H1 (cell line): ENCODE data around the gene USP37. TPM values are rescaled to one million over a fixed set of nuclear protein-coding genes. Genes with fewer than 3 reads are reported as not detected.

ENCODE experiments used
- CTCF ChIA-PET: fragments of 300-600 bp; sonication (Branson Sonifier 250); formaldehyde crosslinking; loops from one replicate; lab custom pipeline; 2021; ENCODE audit not compliant: partially characterized antibody; lab: Charles Lee
- POLR2A ChIA-PET: fragments of 300-600 bp; sonication (Branson Sonifier 250); formaldehyde crosslinking; loops from one replicate; lab custom pipeline; 2021; ENCODE audit warnings: inconsistent platforms; ENCODE audit not compliant: partially characterized antibody; lab: Charles Lee
- DNase-seq, 2 experiments: peaks; one replicate each; pipeline versions ENCODE4 v3.0.0 to v3.0.0-alpha.2; 2010 to 2022; ENCODE audit warnings: low spot score in 2 of 2, low read depth in 1 of 2, mixed read lengths in 1 of 2
- FAIRE-seq: peaks from 2 replicates; lab custom pipeline; 2011; peaks lifted over from hg19 to GRCh38; lab: Jason Lieb, UNC
- H2AFZ ChIP-seq: 2 replicates; pipeline ENCODE4 v1.8.1; 2012; ENCODE audit warnings: low read length, inconsistent platforms
- H2AK5ac ChIP-seq: 2 replicates; pipeline ENCODE4 v1.6.1; 2013; ENCODE audit warnings: low read depth, low read length
- H2BK120ac ChIP-seq: replicated peaks from 2 replicates; pipeline ENCODE3; 2013; ENCODE audit warnings: low read depth, low read length, inconsistent platforms
- H2BK12ac ChIP-seq: 2 replicates; pipeline ENCODE4 v1.6.1; 2013; ENCODE audit warnings: low read depth, low read length
- H2BK15ac ChIP-seq: 2 replicates; pipeline ENCODE4 v1.6.1; 2013; ENCODE audit warnings: low read length
- H2BK20ac ChIP-seq: 2 replicates; pipeline ENCODE4 v1.6.1; 2013; ENCODE audit warnings: low read length
- H2BK5ac ChIP-seq: 2 replicates; pipeline ENCODE4 v1.6.1; 2013; ENCODE audit warnings: low read depth, low read length
- H3K14ac ChIP-seq: 2 replicates; pipeline ENCODE4 v1.6.1; 2013; ENCODE audit warnings: inconsistent platforms; ENCODE audit not compliant: insufficient read length
- H3K18ac ChIP-seq: 2 replicates; pipeline ENCODE4 v1.6.1; 2013; ENCODE audit warnings: low read length; ENCODE audit errors: extremely low read depth
- H3K23ac ChIP-seq: 2 replicates; pipeline ENCODE4 v1.6.1; 2013; ENCODE audit warnings: inconsistent platforms; ENCODE audit not compliant: insufficient read length
- H3K23me2 ChIP-seq: 2 replicates; pipeline ENCODE4 v1.6.1; 2013; ENCODE audit warnings: low read depth, low read length
- H3K27ac ChIP-seq: 2 replicates; pipeline ENCODE4 v1.6.1; 2011; ENCODE audit warnings: low read depth, low read length, inconsistent platforms
- H3K27me3 ChIP-seq, 4 experiments: replicated peaks in 1 of 4; 1 replicate in 1 of 4; 2 replicates in 3 of 4; pipeline versions ENCODE4 v1.6.1 to v1.8.1; 2011 to 2013; ENCODE audit warnings: low read length in 3 of 4, mild to moderate bottlenecking in 3 of 4, inconsistent platforms in 2 of 4, mixed read lengths in 2 of 4, moderate library complexity in 1 of 4; ENCODE audit not compliant: control insufficient read depth in 3 of 4, insufficient read depth in 3 of 4; ENCODE audit errors: extremely low read depth in 1 of 4
- H3K36me3 ChIP-seq, 4 experiments: 2 replicates each; pipeline versions ENCODE4 v1.6.1 to v1.8.1; 2011 to 2013; ENCODE audit warnings: mild to moderate bottlenecking in 4 of 4, low read length in 3 of 4, moderate library complexity in 2 of 4, control low read depth in 1 of 4, inconsistent platforms in 1 of 4; ENCODE audit not compliant: insufficient read depth in 4 of 4, control insufficient read depth in 2 of 4
- H3K4ac ChIP-seq: replicated peaks from 2 replicates; pipeline ENCODE3; 2013; ENCODE audit warnings: low read length, low read depth, mixed read lengths, inconsistent platforms; ENCODE audit not compliant: insufficient read length
- H3K4me1 ChIP-seq, 4 experiments: replicated peaks in 1 of 4; 1 replicate in 1 of 4; 2 replicates in 3 of 4; pipeline versions ENCODE4 v1.6.1 to v1.8.1; 2011 to 2013; ENCODE audit warnings: low read length in 3 of 4, inconsistent platforms in 2 of 4, mixed read lengths in 1 of 4; ENCODE audit not compliant: insufficient read depth in 4 of 4, control insufficient read depth in 3 of 4
- H3K4me2 ChIP-seq, 2 experiments: 2 replicates each; pipeline versions ENCODE4 v1.6.1 to v1.8.1; 2011 to 2013; ENCODE audit warnings: low read depth in 2 of 2, low read length in 2 of 2, control low read depth in 1 of 2, inconsistent platforms in 1 of 2, mild to moderate bottlenecking in 1 of 2; ENCODE audit not compliant: insufficient read depth in 1 of 2
- H3K4me3 ChIP-seq, 4 experiments: fragments of 200-600, 300-600 bp in 1 of 4; sonication (generic), shearing (Covaris generic), sonication (Bioruptor Twin) in 1 of 4; 2 replicates each; pipeline versions ENCODE4 v1.5.1 to v1.8.1; 2011 to 2016; ENCODE audit warnings: low read length in 4 of 4, low read depth in 3 of 4, control low read depth in 2 of 4, inconsistent platforms in 2 of 4, mild to moderate bottlenecking in 2 of 4, mixed read lengths in 1 of 4, moderate library complexity in 1 of 4; ENCODE audit not compliant: insufficient read depth in 2 of 4; ENCODE audit errors: extremely low read depth in 1 of 4
- H3K56ac ChIP-seq: replicated peaks from 2 replicates; pipeline ENCODE3; 2013; ENCODE audit warnings: low read depth, mild to moderate bottlenecking, mixed read lengths, low read length, inconsistent platforms; ENCODE audit not compliant: insufficient read length
- H3K79me1 ChIP-seq: 2 replicates; pipeline ENCODE4 v1.6.1; 2013; ENCODE audit warnings: low read depth, low read length, control low read depth
- H3K79me2 ChIP-seq, 2 experiments: 2 replicates each; pipeline versions ENCODE4 v1.6.1 to v1.8.1; 2012 to 2013; ENCODE audit warnings: low read length in 2 of 2, mild to moderate bottlenecking in 2 of 2, inconsistent platforms in 1 of 2; ENCODE audit not compliant: insufficient read depth in 2 of 2, control insufficient read depth in 1 of 2
- H3K9ac ChIP-seq, 4 experiments: replicated peaks in 1 of 4; 1 replicate in 1 of 4; 2 replicates in 3 of 4; pipeline versions ENCODE4 v1.6.1 to v1.8.1; 2011 to 2013; ENCODE audit warnings: low read depth in 3 of 4, low read length in 3 of 4, control low read depth in 2 of 4, mild to moderate bottlenecking in 2 of 4, moderate library complexity in 2 of 4, inconsistent platforms in 1 of 4; ENCODE audit errors: extremely low read depth in 1 of 4
- H3K9me3 ChIP-seq, 2 experiments: 2 replicates each; pipeline versions ENCODE4 v1.6.1 to v1.8.1; 2012 to 2013; ENCODE audit warnings: mild to moderate bottlenecking in 2 of 2, moderate library complexity in 2 of 2, control low read depth in 1 of 2, inconsistent platforms in 1 of 2, low read depth in 1 of 2, low read length in 1 of 2, mixed read lengths in 1 of 2; ENCODE audit not compliant: insufficient read depth in 2 of 2
- H4K20me1 ChIP-seq, 2 experiments: replicated peaks in 1 of 2; 2 replicates each; pipeline versions ENCODE3 to v1.8.1; 2011 to 2013; ENCODE audit warnings: inconsistent platforms in 2 of 2, low read length in 2 of 2, mild to moderate bottlenecking in 1 of 2; ENCODE audit not compliant: insufficient read depth in 2 of 2, control insufficient read depth in 1 of 2
- H4K5ac ChIP-seq: 2 replicates; pipeline ENCODE4 v1.6.1; 2013; ENCODE audit warnings: low read length, low read depth, mixed read lengths, inconsistent platforms; ENCODE audit not compliant: insufficient read length
- H4K8ac ChIP-seq: 2 replicates; pipeline ENCODE4 v1.8.0; 2013; ENCODE audit warnings: mild to moderate bottlenecking, moderate library complexity, low read length, inconsistent platforms; ENCODE audit not compliant: insufficient read depth; ENCODE audit errors: extremely low read depth
- H4K91ac ChIP-seq: replicated peaks from 2 replicates; pipeline ENCODE3; 2013; ENCODE audit warnings: low read length, mixed read lengths, inconsistent platforms; ENCODE audit not compliant: insufficient read length
- CHD1 ChIP-seq: IDR thresholded peaks from 2 replicates; pipeline ENCODE4 v1.6.1; 2012; ENCODE audit warnings: low read depth, low read length, improper control_type of control experiment
- EGR1 ChIP-seq: IDR thresholded peaks from 2 replicates; pipeline ENCODE4 v1.6.1; 2011; ENCODE audit warnings: low read depth, low read length, borderline replicate concordance
- FOSL1 ChIP-seq: IDR thresholded peaks from 2 replicates; pipeline ENCODE4 v1.6.1; 2011; ENCODE audit warnings: mild to moderate bottlenecking, low read depth, low read length, moderate library complexity; ENCODE audit not compliant: insufficient read depth
- GABPA ChIP-seq: IDR thresholded peaks from 2 replicates; pipeline ENCODE4 v1.6.1; 2011; ENCODE audit warnings: mild to moderate bottlenecking, low read length, moderate library complexity, borderline replicate concordance; ENCODE audit not compliant: insufficient read depth
- GTF2F1 ChIP-seq: IDR thresholded peaks from 2 replicates; pipeline ENCODE4 v1.6.1; 2012; ENCODE audit warnings: low read depth, low read length, improper control_type of control experiment, borderline replicate concordance
- NANOG ChIP-seq: IDR thresholded peaks from 2 replicates; pipeline ENCODE4 v1.6.1; 2011; ENCODE audit warnings: low read length, low read depth, mild to moderate bottlenecking, inconsistent platforms; ENCODE audit not compliant: insufficient read depth, poor library complexity, severe bottlenecking
- NRF1 ChIP-seq: IDR thresholded peaks from 2 replicates; pipeline ENCODE4 v1.6.1; 2011; ENCODE audit warnings: mild to moderate bottlenecking, low read depth, low read length, improper control_type of control experiment
- PHF8 ChIP-seq: fragments of 200-600 bp; sonication (generic); conservative IDR thresholded peaks from 2 replicates; pipeline ENCODE4 v1.7.1; 2012; ENCODE audit warnings: low read depth, mild to moderate bottlenecking, inconsistent platforms, low read length, moderate library complexity
- POU5F1 ChIP-seq: IDR thresholded peaks from 2 replicates; pipeline ENCODE4 v1.6.1; 2011; ENCODE audit warnings: low read depth, mild to moderate bottlenecking, low read length, moderate library complexity
- RBBP5 ChIP-seq: IDR thresholded peaks from 2 replicates; pipeline ENCODE4 v1.7.1; 2012; ENCODE audit warnings: low read depth, mild to moderate bottlenecking, inconsistent platforms, low read length, moderate library complexity, borderline replicate concordance
- SIX5 ChIP-seq: IDR thresholded peaks from 2 replicates; pipeline ENCODE4 v1.6.1; 2011; ENCODE audit warnings: mild to moderate bottlenecking, low read depth, low read length
- SP1 ChIP-seq: IDR thresholded peaks from 2 replicates; pipeline ENCODE4 v1.6.1; 2011; ENCODE audit warnings: low read depth, low read length
- TAF1 ChIP-seq: IDR thresholded peaks from 2 replicates; pipeline ENCODE4 v1.6.1; 2011; ENCODE audit warnings: mild to moderate bottlenecking, low read depth, low read length
- TAF7 ChIP-seq: optimal IDR thresholded peaks from 2 replicates; pipeline ENCODE3; 2011; ENCODE audit warnings: low read depth, mild to moderate bottlenecking, inconsistent platforms, low read length, moderate library complexity, borderline replicate concordance
- TEAD4 ChIP-seq: IDR thresholded peaks from 2 replicates; pipeline ENCODE4 v1.6.1; 2012; ENCODE audit warnings: low read depth, low read length, inconsistent platforms, mixed read lengths
- ZNF274 ChIP-seq: IDR thresholded peaks from 2 replicates; pipeline ENCODE4 v1.7.0; 2012; ENCODE audit warnings: low read length, borderline replicate concordance; ENCODE audit errors: extremely low read depth
- WGBS, 2 experiments: shearing (Covaris generic) in 1 of 2; methylation state at CpG; one replicate each; pipeline versions ENCODE4 v1.1.6 to v1.1.7; 2013 to 2015; ENCODE audit warnings: low lambda C conversion rate in 2 of 2, mixed read lengths in 2 of 2, inconsistent platforms in 1 of 2, low coverage in 1 of 2, missing lambda C conversion rate in 1 of 2; ENCODE audit not compliant: insufficient replicate concordance in 2 of 2, insufficient coverage in 1 of 2, insufficient read length in 1 of 2; ENCODE audit errors: extremely low coverage in 1 of 2, missing lambda C conversion rate in 1 of 2; 5-methylcytosine and 5-hydroxymethylcytosine counted together
- polyA plus RNA-seq, 7 experiments: library from polyadenylated mRNA; depleted of rRNA in 3 of 7; stranded (reverse) in 5 of 7; unstranded in 2 of 7; fragments of >200 nt in 5 of 7; fragments of 200-250 nt in 2 of 7; gene quantifications; 1 replicate in 5 of 7; 2 replicates in 1 of 7; 4 replicates in 1 of 7; pipeline versions ENCODE4 v1.2.1 to v1.2.3, GENCODE V29; 2011 to 2013; ENCODE audit warnings: missing spikeins in 2 of 7, mixed read lengths in 2 of 7
- total RNA-seq: library from RNA; stranded (reverse); fragmentation: NEBNext Ultra II Directional; extraction: Animal tissue kit (Norgen Biotek cat#: 25700); gene quantifications from 2 replicates; pipeline ENCODE4 v1.2.1, GENCODE V29; 2021

USP37 gene
- total and polyA plus RNA-seq, 2 of the 8 experiments (the other 6 are each of a cell fraction or from before 2014, with no cell fraction given) = 3.8 to 29.1 TPM

DNA sequence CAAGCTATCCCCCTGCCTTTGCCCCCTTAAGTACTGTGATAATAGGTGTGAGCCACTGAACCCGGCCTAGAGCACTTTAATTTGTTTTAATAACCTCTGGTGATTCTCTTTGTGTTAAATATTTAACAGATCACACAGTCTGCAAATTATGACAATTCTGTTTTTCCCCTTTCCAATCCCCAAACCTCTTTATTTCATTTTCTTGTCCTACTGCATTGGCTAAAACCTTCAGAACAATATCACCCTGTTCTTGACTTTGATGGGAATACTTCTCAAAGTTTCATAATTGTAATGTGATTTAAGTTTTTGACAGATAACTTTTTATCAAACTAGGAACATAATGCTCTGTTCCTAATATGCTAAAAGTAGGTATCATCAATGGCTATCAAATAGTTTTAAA lies 44.5 kb downstream of the USP37 start:
- H2BK12ac ChIP-seq = no peak overlapping the region
- no peaks in the 10 kb centered on the region for H3K79me1 ChIP-seq
- H4K91ac ChIP-seq = no peak overlapping the region
- no peaks in the 10 kb centered on the region for H3K79me2 ChIP-seq
- no peaks in the 10 kb centered on the region for H3K4me1 ChIP-seq
- H3K36me3 ChIP-seq = peaks cover 0 to 39% (median 16%) of the 10 kb centered on the region in 4 experiments; a peak in 5 of 8 replicates
- no peak overlapping the region for H3K14ac ChIP-seq
- TF ChIP-seq TAF7 (no peak), RBBP5 (no peak), CHD1 (no peak), ZNF274 (no peak), POU5F1 (no peak), GABPA (no peak), GTF2F1 (no peak), NRF1 (no peak), SIX5 (no peak), PHF8 (no peak), TEAD4 (no peak), TAF1 (no peak), NANOG (no peak), FOSL1 (no peak), SP1 (no peak), EGR1 (no peak)
- no peaks in the 10 kb centered on the region for H3K23me2 ChIP-seq
- no peak for FAIRE-seq
- H4K20me1 ChIP-seq = no peaks in the 10 kb centered on the region
- no peak overlapping the region for H3K9ac ChIP-seq
- no peak overlapping the region for H3K4ac ChIP-seq
- no peak overlapping the region for H3K27ac ChIP-seq
- no peak overlapping the region for H4K5ac ChIP-seq
- 88% methylated on average over 1 of the region's 1 CpG; no CpG with 5 or more reads in 1 of the 2 experiments for WGBS, 2 experiments
- H3K23ac ChIP-seq = no peak overlapping the region
- H4K8ac ChIP-seq = no peak overlapping the region
- H3K9me3 ChIP-seq = no peaks in the 10 kb centered on the region
- H2AFZ ChIP-seq = no peak overlapping the region
- no peak overlapping the region for H2BK20ac ChIP-seq
- DNase-seq = no peak
- H3K4me2 ChIP-seq = no peak overlapping the region
- no peaks in the 10 kb centered on the region for H3K27me3 ChIP-seq
- no peak overlapping the region for H3K56ac ChIP-seq
- no peak overlapping the region for H2BK5ac ChIP-seq
- no peak overlapping the region for H2BK120ac ChIP-seq
- ChIA-PET POLR2A (no interaction called here), CTCF (no interaction called here)
- no peak overlapping the region for H3K18ac ChIP-seq
- no peak overlapping the region for H2AK5ac ChIP-seq
- H2BK15ac ChIP-seq = no peak overlapping the region
- H3K4me3 ChIP-seq = no peak overlapping the region
